Measurements from ENCODE around the gene LAMA1.

Gene LAMA1

DNA sequence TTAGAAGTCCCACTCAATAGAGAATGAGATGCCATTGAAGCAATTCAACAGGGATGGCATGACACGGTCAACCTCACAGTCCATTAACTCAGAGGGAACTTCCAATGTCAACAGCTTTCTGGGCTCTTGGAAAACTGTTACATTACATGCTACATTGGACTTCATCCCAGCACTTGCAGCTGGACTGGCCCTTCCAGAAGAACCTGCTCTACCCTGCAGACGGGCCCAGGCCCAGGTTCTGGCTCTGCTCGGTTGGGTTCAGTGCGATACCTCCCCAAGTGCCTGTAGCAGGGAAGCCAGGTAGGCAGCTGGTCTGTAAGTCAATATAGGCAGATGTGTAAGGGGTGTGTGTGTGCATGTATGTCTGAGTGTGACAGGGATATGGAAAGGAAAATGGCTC lies 12.9 kb downstream of the LAMA1 start:
- DNase-seq = no peak

DNA sequence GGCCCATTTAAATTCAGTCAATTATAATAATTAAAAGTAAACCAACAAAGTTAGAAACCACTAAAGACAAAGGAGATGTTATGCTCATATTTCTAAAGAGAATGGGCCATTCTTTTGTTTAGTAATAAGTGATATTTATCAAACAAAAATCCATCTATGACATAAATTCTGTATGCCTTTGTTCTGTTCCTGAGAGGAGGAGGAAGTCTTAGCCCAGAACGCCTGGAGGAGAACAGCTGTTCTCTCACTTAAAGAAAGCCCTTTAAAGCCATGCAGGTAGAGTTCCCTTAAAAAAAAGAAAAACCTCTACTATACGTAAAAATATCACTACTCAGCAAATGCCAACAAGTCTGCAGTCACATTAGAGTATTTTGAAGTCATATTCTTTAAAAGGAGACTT lies 15.5 kb downstream of the LAMA1 start:
- DNase-seq = no peak

DNA sequence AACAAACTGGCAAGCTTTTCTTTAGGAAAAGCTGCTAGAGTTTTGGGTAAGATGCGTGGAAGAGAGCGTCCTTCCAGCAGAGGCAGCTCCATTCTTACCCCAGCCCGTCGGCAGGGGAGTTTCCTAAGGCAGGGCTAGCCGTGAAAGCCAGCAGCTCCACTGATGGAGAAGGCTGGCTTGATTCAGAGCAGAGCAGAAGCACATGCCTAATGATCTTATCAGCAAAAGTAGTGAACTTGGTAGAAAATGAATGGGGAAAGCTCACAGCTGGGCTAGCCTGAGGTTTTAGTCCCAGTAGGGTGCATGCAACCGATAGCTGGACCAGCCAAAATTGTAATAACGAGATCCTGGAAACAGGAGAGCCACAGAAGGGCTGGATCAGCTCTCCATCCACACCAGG lies 20.8 kb downstream of the LAMA1 start:
- no peak for DNase-seq

DNA sequence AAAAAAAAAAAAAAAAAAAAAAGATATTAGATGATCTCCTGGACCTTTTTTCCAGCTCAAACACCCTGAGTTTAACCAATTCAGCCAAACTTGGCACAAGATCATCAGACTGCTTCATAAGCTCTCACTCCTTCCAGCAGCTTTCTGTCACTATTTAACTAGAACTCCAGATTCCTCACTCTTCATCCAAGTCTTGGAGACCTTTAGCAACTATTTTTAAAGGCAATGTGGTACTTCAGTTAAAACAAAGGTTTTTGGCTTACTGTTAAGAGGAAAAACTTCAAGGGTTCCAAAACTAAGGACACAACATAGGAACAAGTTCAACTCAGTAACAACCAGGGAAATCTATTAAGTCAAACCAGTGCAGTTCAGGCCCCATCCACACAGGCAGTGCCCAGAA lies 23.2 kb downstream of the LAMA1 start:
- no peak for DNase-seq

DNA sequence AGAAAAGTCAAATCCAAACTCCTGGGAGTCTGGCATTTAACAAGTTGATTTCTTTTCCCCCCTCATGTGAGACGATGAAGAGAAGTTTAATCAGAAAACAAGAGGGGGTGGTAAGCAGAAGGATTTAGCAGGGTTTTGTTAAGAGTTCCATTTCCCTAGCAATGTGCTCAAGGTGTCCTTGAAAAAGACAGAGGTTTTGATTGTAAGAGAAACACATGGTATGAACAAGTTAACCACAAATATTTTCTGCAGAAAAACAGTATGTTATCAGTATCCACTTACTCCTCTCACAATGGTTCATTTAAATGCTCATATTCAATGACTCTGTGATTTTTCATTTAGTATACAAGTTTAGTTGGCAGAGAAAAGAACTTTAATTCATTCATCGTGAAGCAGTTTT lies 26.8 kb downstream of the LAMA1 start:
- no peak for DNase-seq

DNA sequence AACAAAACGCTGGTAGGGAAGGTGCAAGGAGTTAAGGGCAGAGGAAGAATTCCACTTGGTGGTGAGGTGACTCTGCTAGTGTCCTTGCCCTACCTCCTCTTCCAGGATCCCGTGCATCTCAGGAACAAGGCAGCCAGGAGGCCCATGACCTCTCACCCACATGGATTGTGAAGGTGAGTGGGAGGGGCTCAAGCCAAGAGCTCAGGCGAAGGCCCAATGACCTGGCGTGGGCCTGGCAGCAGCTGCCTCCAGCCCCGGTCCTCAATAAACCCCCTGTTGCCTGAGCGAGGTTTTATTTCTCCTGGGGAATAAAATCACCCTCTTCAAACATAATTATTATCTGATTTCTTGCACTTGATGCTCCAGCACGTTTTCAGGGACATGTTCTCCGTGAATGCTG lies 28.2 kb downstream of the LAMA1 start:
- no peak for DNase-seq

DNA sequence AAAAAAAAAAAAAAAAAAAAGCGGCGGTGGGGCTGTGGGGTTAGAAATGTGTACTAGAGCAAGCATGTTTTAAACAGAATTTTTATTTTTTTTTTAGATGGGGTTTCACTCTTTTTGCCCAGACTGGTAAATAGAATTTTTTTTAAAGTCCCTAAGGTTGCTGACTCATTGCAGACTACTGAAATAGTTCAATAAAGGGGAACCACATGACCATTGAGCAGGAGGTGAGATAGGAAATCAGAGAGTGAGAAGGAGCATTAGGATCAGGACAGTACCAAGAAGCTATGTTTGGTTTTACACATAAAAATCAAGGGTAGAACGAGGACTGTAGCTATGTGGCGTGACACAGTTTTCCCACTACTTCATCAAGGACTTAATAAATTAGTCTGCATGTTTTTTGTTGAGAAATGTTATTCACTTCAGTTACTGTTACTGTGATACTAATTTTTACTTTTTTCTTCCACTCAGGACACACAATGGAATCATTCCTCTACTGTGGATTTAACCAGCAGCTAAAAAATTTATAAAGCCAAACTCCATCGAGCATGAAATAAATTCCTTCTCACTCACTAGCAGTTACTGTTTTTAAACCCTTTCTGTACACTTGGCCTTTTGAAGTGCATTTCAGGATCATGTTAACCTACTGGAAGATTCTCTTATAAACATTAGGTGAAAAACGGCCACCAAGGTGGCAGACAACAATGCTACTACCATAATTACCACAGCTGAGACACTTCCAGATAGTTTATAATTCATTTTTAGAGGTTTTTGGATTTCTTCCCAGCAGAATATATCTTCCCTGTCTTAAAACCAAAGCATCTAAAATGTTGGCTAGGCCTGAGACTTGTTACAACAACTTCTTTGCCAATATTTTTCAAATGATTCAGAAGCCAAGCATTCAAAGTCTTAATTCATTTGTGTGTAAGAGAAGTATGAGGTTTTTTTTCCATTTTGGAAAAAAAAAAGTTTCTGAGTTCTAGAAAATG lies 33.2 kb downstream of the LAMA1 start:
- DNase-seq = peak; percentile 67

DNA sequence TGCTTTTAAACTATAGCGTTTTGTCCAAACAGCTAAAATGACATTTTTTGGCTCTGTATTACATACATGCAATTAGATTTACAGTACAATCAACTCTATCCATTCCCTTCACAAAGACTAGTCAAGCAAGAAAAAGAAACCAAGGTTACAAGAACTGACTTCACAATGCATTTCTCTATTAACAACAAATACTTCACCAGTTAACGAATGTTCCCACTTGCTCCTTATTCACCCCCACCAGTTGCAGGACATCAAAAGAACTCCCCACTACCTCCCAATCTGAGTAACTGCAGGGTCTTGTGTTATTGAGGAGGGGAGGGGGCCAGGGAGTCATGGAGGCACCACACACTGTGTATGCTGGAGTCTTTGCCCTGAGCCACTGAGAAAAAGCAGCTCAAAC lies 34.9 kb downstream of the LAMA1 start:
- DNase-seq = no peak

DNA sequence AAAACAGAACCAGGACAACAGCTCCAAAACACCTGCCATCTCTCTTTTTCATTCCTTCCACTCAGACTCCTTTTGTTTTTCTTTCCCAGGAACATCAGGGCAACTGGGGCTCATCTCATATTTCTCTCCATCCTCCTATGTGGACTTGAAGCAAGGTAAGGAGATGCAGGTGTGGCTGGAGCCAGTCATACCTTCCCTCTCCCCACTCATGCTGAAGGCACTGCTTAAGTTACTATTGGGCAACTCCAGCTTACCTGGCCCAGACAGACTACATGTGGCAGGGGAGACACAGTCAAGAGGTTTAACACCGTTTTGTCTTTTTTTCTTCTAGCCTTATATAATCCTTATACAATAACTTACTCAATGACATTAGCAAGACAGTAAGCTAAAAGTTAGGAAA lies 38.4 kb downstream of the LAMA1 start:
- DNase-seq = no peak

DNA sequence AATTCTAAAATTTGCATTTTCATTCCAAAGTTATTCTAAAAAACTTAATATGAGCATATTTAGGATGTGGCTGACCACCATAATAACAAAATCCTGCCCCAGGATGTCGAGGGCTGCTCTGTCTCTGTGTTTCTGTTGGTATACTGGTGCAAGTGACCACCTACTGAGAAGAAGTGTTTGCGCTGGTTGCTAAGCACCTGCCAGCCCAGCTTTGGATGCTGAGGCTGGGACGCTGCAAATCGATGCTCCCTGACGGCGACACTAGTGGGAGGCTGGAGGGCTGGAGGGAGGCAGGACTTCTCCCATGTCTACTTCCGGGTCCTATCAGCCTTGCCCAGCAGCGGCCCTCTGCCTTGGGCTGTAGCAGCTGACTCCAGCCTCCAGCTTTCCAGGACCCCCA lies 45.0 kb downstream of the LAMA1 start:
- no peak for DNase-seq

DNA sequence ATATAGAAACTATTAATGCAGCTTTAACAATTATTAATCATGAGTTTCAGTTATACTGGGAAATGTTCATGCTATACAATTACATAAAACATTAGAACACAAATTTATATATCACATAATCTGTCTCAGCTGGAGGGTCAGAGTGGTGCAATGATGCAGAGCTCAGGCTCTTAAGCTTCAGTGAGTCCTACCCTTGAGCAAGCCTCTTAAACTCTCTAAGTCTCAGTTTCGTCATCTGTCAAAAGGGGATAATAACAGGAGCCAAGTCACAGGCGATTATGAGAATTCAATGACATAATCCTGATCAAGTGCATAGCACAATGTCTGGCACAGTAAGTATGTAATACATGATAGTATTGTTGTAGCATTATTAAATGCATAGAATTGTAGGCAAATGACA lies 46.0 kb downstream of the LAMA1 start:
- no peak for DNase-seq

DNA sequence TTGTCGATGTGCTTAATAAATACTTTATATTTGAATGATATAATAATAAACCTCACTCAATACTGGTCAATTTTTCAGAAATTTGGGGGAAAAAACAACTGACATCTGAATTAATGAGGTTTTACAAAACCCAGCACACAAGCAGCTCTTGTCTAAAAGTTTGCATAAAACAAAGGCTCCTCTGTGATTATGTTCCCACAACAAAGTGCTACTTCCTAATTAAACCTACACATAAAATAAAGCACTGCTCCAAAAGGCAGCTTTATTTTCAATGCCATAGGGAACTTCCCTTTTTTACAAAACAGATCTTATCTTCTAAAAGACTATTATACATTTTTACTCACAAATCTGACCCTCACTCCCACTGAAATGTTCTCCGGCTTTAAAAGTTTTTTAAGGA lies 47.1 kb downstream of the LAMA1 start:
- DNase-seq = no peak

DNA sequence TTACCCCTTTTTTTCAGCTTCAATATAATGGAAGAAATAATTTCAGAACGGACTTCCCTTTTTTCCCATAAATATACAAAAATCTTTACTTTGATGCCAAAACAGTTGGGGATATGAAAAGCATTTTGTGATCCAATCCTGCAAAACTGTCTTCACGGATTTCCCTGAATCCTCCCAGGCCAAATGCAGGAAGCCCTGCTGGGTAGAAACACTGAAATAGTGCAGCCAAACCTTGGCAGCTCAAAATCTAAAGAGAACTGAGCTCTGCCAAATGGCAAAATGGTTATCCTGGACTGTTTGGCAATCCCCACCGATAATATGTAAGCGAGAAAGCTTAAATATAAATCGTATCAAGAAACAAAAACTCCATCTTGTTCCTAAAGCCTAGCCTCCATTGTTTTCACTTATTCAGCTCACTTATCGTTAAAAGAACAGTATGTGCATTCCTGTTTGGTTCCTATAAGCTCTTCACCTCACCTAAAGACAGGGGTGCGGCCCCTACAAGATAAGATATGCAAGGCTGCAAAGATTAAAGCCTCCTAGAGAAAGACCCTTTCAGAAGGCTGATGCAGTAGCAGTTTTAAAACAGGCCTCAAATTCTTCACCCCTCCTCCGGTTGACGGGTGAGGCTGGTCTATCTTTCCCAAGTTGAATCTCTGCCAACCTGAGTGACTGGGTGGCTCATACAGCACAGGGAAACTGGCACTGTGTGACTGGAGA lies 48.6 kb downstream of the LAMA1 start:
- no peak for DNase-seq

DNA sequence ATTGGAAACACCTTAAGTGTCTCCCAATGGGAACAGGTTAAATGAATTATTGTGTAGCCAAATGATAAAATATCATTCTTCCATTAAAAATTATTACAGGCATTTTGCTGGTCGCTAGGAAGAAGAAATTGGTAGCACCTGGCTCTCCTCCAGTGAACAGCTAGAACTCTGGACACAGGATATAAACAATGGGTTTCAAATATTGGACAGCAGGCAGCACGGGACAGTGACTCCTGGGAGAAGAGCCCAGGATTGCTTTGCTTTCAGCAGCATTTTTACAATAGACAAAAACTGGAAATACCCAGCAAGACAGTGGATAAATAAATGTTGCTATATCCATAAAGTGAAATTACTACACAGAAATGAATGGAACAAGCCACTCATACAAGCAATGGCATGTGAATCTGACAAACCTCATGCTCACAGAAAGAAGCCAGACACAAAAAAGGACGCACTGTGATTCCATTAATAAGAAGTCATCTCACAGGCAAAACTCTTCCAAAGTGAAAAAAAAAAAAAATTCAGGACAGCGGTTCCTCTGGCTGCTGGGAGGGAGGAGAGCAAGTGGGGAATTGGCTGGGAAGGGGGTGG lies 50.5 kb downstream of the LAMA1 start:
- no peak for DNase-seq

DNA sequence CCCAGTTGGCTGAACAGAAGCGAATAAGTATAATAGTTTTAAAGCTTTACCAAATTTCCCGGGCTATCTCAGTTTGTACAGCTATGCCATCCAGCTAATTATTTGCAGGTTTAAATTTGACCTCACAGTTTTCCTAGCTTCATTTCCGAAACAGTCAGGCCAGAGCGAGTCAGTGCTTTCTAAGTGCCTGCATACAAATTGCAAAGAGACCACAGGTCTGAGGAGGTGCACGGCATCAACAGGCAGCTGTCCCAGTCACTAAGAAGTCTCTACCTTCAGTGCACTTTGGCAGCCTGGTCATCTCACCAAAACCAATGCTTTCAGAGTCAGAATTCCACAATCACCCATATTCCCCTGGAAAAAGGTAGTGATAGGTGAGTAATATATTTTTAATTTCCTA lies 51.9 kb downstream of the LAMA1 start:
- DNase-seq = no peak

DNA sequence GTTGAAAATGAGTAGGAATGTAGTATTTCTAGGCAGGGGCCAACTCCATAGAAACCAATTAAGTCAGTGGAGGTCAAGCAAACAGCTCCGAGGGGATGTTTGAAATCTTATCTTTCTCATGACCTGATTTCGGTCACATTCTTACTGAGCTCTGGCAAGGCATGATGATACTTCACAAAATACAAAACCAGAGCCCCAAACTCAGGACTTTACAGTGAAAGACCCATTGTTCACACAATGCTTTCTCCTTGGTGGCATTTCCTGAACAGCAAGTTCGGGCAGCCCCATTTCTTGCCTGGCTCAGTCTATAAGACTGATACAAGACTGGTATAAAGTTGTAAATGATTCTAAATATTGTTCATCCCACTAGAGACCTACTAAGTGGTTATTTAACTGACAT lies 53.3 kb downstream of the LAMA1 start:
- no peak for DNase-seq

DNA sequence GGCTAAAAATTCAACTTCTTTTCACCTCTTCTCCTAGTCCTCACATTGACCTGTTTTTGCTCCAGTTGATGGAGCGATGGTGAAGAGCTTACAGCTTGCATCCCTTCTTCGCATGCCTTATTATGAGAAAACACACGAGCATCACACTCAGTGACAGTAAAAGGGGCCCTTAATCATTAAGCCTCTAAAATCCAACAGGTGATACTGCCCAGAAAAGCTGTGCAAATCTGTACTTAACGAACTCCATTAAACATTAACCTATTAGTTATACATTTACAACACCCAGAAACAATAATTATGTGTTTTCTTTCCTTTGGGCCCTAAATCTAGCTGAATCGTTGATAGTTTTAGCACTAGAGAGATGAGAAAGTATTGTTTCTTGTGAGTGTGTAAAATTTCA lies 54.8 kb downstream of the LAMA1 start:
- DNase-seq = no peak

DNA sequence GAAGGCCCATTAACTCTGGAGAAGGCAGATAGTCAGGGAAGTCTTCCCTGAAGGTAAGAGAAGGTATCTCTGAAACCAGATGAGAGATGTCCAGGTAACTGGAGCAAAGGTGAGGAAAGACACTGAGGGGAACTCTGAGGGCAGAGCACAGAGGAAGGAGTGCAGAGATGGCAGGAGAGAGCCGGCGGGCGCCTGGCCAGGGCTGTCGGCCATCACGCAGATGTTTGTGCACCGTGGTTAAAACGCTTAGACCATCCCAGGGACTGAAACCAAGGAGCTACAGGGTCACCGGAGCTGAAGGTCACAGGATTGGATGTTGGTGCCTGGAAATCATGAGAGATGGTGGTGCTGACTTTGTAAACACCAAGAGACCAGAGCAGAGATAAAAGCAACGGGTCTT lies 55.4 kb downstream of the LAMA1 start:
- no peak for DNase-seq

DNA sequence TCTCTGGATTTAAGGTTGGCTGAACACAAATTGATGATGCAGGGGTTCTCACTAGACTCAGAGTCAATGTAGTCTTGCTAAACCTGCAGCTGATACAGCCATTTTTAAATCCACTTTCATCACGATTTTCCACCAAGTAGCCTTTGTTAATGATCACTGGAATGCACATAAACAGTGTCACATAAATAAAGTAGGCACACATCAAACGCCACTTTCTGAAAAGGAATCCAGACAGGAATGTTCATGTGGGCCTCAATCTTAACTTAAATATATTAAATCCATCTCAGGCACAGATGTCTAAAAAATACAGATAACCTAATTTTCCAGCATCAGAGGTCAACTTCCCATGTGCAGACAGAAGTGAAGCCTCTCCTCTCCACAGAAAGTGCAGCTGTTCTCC lies 58.3 kb downstream of the LAMA1 start:
- DNase-seq = no peak

DNA sequence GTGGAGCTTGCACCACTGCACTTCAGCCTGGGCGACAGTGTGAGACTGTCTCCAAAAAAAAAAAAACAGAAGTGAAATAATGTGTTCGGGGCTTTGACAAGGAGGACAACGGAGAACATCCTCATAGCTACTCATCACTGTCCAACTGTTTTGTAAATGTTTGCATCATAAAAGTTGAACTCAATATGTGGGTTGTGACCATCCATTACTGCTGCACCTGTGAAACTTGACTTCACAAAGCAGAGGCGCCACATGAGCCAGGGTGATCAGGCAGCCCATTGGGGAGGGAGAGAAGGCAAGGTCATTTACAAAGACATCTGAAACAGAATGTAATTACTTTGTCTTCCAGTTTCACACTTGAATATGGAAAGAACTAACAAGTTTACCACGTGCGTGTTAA lies 61.6 kb downstream of the LAMA1 start:
- DNase-seq = no peak

DNA sequence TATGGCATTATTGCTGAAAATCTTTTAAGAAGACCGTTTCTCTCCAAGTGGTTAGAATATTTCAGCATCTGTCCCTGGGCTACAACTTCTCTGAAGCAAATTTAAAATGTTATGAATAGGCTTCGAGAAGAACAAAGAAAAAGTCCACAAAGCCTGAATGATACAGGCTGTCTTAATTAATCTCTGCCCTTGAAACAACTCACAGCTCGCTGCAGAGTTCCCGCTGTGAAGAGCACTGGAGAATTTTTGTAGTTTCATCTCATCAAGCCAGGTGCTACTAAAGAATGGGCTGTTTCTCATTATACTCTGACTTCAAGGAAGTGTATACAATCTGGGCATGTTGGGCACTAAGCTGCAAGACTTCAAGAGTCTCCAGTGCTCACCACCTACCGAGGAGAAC lies 67.6 kb downstream of the LAMA1 start:
- DNase-seq = no peak

DNA sequence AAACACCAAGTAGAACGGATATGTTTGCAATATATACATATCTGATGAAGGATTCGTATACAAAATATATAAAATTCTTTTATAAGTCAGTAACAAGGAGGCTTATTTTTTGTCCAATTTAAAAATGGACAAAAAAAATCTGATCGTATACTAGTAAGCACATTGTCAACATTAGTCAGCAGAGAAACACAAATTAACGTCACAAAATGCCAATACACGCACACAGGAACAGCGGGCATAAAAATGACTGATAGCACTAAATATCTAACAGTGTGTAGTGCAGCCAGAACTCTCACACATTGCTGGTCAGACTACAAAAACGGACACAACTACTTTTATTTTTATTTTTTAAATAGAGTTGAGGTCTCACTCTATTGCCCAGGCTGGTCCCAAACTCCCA lies 69.5 kb downstream of the LAMA1 start:
- no peak for DNase-seq

DNA sequence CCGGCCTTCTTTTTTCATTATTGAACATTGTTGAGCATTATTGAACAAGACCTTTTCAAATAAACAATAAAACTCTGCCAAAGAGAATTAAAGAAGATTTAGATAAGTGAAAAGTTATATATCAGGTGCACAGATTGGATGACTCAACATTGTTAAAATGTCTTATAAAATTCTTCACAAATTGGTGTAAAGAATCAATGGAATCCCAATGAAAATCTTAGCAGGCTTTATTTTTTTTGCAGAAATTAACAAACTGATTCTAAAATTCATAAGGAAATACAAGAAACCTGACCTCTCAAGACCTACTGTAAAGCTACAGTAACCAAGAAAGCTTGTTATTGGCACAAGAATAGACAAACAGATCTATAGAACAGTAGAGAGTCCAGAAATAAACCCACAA lies 70.3 kb downstream of the LAMA1 start:
- no peak for DNase-seq

DNA sequence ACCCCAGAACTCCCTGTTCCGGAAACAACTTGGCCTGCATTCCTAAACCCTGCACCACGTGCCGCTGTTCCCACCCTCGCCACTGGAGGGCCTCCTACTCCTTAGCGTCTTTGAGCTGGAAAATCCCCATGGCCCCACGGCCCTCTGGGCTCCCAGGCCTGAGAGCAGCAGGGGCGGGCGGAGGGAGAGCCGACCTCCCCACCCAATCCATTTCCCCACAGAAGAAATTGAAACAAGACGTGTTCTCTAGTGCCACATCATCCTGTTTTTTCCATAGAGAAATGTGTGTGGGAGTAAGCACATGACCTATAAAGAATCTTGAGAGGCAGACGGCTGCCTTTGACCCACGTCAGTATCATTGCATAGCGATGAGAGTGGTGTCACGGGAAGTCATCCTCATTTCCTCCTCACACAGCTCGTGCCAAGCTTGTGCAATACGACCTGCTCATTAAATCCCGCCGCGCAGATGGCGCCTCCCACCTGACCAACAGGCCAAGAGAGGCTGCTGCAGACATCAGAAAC lies 79.2 kb downstream of the LAMA1 start:
- DNase-seq = peak; percentile 99
